HUDEP-2 (cell line): Measurements from ENCODE around the gene HP.

ENCODE experiments used
- DNase-seq, 76 experiments: peaks; one replicate each; lab custom pipeline; 2025; ENCODE audit not compliant: unreplicated experiment in 76 of 76; lab: John Stamatoyannopoulos, UW

The HP gene

GRCh38 chr16:72083778-72084404 is 29.6 kb downstream of the HP start:
- no peak for DNase-seq

GRCh38 chr16:72084445-72084844 is 30.1 kb downstream of the HP start:
- DNase-seq, result no peak

GRCh38 chr16:72085002-72085401 is 30.7 kb downstream of the HP start:
- no peak for DNase-seq

DNA sequence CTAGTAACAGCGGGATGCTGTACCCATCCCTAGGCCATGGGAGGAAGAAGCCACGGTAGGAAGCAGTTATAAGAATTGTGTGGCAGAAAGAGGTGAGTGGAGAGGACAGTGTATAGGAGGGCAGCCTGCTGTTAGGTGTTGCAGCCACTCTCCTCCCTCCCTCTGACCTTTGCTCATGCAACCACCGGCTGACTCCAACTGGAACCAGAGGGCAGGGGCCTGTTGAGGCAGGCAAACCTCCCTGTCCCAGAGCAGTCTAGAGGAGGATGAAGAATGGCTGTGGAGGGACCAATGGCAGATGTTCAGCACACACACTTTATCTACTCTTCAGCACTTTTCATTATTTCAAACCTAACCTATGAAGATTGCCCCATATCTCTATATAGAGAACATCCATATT is 36.9 kb downstream of the HP start:
- DNase-seq, result peak in 1 of 76 experiments; percentile 2

GRCh38 chr16:72092832-72093447 is 38.6 kb downstream of the HP start:
- peak in 14 of 76 experiments; percentile 4 to 41 (median 8) for DNase-seq

DNA sequence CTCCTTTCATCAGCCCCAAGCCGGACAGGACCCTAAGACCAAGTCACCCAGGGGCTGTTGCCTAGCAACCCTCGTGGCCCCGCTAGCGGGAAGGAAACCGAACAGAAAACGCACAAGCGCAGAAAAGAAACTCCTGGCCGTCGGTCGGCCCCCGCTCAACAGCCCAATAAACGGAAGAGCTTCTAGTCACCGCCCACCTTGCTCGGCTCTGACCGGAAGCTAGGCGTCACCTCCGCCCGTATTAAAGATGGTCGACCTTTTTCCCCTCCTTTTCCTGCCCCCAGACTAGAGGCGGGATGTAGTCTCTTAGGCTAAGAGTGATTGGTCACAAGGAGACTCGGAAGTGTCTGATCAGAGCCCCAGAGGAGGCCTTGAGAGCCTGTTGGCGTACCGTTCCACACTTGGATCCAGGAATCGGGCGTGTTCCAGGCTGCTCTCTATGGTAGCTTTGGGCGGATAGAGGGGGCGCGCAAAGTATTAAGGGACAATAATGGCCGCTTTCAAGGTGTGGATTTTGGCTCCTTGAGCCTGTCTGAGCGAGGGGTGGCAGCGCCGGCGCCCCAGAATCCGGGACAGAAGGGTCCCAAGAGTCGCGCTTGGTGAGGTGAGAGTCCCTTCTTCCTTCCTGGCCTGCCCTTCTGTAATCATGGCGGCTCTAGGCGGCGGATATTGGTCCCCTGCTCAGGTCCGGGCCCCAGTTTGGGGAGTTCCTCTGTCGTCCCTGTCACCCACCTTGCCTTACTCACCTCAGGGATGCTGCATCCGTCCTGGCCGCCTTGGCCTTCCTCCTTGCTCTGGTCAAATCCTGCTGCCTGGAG is 39.4 kb downstream of the HP start, which contains the start of the genes DHX38 and TXNL4B:
Gene DHX38, plus strand, starts transcription at position 400 of the 818 bp plus-strand sequence. CDS start 2,311 bp downstream, outside the sequence.
Gene TXNL4B, minus strand, starts transcription at position 173 of the 818 bp plus-strand sequence. CDS start 2,871 bp downstream, outside the sequence.
- peak; percentile 18 to 98 (median 91) for DNase-seq

DNA sequence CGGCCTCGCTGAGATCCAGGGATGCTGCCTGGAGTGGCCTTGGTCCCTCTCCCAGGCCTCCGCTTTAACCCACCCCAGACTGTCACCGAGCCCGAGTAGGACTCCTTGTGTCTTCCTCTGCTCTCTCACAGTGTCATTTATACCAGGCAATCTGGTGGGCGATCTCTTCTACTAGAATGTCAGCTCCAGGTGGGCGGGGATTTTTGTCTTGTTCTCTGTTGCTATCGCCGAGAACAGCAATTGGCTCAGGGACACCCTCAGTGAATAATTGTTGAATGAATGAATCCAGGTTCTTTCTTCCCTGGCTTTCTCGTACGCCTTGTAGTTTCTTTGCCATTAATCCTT is 39.9 kb downstream of the HP start:
- peak in 27 of 76 experiments; percentile 1 to 63 (median 22) for DNase-seq

DNA sequence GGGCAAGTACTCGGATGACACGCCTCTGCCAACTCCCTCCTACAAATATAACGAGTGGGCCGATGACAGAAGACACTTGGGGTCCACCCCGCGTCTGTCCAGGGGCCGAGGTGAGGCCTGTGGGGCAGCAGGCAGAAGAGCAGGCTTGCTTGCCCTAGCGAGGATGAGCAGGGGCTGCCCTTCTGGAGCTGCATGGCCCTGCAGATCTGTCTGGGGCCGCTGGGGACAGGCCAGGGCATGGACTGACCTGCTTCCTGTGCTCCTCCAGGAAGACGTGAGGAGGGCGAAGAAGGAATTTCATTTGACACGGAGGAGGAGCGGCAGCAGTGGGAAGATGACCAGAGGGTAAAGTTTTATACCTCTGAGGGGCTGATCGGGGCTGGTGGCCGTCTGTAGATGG is 44.6 kb downstream of the HP start:
- DNase-seq, result no peak

DNA sequence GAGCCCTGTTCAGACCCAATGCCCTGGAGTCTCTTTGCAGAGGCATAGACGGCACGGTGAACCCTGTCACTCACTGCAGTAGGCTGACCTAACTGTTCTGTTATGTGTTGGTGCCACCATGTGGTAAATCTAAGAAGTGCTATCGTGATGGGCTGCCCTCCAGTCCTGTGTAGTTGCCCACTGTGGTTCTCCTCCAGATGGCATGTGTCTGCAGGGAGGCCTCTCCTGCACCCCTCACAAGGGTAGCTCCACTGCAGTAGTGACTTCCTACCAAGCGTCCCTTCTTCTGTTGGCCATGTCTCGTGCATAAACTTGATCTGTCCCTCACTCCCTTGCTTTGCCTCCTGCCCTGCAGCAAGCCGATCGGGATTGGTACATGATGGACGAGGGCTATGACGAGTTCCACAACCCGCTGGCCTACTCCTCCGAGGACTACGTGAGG is 45.1 kb downstream of the HP start:
- peak in 62 of 76 experiments; percentile 1 to 74 (median 36) for DNase-seq

DNA sequence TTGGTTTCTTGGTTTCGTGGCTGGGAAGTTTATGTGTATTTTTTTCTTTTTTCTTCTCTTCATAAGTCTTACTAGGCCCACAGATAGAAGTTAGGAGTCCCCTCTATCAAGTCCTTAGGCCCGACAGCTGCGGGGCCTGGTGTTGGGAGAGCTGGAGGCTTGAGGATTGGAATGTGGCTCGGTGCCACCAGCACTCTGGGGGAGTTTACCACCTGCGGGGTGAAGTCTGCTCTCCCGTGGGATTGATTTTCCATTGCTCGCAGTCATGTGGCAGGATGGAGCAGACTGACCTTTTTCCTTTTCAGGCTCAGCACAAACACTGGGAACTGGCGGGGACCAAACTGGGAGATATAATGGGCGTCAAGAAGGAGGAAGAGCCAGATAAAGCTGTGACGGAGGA is 46.9 kb downstream of the HP start:
- no peak for DNase-seq

DNA sequence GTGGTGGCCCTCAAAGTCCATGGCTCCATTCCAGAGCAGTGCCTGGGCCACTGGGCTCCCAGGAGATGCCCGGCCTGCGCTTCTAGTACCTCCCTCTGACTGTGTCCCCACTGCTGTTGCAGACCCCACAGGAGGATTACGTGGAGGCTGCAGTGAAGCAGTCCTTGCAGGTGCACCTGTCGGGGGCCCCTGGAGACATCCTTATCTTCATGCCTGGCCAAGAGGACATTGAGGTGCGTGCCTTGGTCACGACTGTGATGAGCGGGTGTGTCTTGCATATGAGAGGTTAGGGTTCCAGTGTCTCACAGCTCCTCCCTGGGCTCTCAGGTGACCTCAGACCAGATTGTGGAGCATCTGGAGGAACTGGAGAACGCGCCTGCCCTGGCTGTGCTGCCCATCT is 50.6 kb downstream of the HP start:
- DNase-seq, result no peak

DNA sequence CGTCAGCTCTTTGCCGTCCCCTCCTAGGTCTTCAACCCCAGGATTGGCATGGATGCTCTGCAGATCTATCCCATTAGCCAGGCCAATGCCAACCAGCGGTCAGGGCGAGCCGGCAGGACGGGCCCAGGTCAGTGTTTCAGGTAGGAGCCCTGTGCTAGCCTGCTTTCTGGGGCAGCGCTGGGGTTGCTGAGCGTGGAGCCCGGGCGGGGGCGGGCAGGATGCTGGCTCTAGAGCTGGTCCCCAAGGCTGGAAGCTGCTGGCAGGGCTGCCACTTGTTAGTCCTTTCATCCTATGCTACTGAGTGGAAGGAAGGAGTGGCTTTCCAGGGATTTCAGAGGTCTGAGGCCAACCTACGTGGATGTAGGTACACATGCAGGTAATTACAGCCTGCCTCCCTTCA is 51.7 kb downstream of the HP start:
- no peak for DNase-seq

DNA sequence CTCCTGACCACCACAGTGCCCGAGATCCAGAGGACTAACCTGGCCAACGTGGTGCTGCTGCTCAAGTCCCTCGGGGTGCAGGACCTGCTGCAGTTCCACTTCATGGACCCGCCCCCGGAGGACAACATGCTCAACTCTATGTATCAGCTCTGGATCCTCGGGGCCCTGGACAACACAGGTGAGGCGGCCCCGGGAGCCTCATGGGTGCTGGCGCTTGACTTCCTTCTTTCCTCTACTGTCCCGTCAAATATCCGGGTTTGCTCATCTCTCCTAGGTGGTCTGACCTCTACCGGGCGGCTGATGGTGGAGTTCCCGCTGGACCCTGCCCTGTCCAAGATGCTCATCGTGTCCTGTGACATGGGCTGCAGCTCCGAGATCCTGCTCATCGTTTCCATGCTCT is 53.1 kb downstream of the HP start:
- DNase-seq, result no peak

GRCh38 chr16:72108353-72109102 is 54.2 kb downstream of the HP start:
- no peak for DNase-seq

GRCh38 chr16:72109300-72109699 is 55.0 kb downstream of the HP start:
- DNase-seq, result no peak

- DNase-seq, result no peak
Measured at GRCh38 chr16:72109966-72110530, 55.7 kb downstream of the HP start.
